AG04449 (cell line): ENCODE measurements around the gene TSPAN14.

Experiments
- CTCF ChIA-PET: fragments of 350-600 bp; formaldehyde crosslinking; extraction: SDS; loops from one replicate; lab custom pipeline; 2021; ENCODE audit warnings: antibody characterized with exemption; lab: Yijun Ruan, JAX
- POLR2A ChIA-PET: fragments of 400-600, 350-600 bp; formaldehyde crosslinking; extraction: SDS; loops from one replicate; lab custom pipeline; 2020; ENCODE audit warnings: antibody characterized with exemption, inconsistent platforms; lab: Yijun Ruan, JAX
- DNase-seq: peaks from one replicate; pipeline ENCODE4 v3.0.0-alpha.2; 2010; ENCODE audit warnings: low read depth, low spot score
- H3K4me3 ChIP-seq: 2 replicates; pipeline ENCODE4 v1.5.1; 2011; ENCODE audit warnings: low read depth, mild to moderate bottlenecking, control low read depth, low read length
- CTCF ChIP-seq: IDR thresholded peaks from one replicate; pipeline ENCODE4 v1.5.1; 2011; ENCODE audit warnings: mild to moderate bottlenecking, moderate library complexity, low read length, control low read depth, inconsistent platforms; ENCODE audit not compliant: insufficient read depth; ENCODE audit errors: missing control alignments

Gene TSPAN14

DNA sequence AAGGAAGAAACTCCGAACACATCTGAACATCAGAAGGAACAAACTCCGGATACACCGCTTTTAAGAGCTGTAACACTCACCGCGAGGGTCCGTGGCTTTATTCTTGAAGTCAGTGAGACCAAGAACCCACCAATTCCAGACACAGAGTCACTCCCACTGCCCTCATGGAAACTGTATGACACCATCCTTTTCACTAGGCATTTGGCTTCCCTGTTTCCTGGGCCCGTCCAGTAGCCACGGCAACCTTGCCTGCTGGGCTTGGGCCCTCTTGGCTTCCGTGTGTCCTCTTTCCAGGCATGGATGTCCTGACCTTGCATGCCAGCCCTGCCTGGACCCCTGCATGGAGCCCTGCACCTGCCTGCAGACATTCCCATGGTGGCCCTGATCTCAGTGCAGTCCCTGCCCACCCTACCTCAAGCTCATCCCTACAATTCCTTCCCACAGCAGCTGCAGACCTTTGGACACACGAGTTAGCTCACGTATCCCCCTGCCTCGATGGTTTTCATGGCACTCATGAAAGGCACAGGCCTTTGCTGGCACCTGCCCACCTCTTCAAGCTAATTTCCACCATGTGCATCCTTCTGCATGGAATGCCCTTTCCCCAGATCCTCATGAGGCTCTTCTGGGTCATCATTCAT, 90.3 kb downstream of the TSPAN14 start:
- ChIA-PET POLR2A (no interaction called here), CTCF (no interaction called here)
- DNase-seq: no peak
- TF ChIP-seq CTCF: no peak
- no peak overlapping the region for H3K4me3 ChIP-seq

GRCh38 chr10:80545258-80545881, 91.3 kb downstream of the TSPAN14 start:
- ChIA-PET CTCF (interaction anchor here (1.2 kb wide), 1 partner anchor 101 kb away, joined by 3 read pairs; no protein-coding TSS in a partner anchor), POLR2A (no interaction called here)
- H3K4me3 ChIP-seq: no peak overlapping the region
- no peak for DNase-seq
- no peak for TF ChIP-seq CTCF

- POLR2A ChIA-PET: no interaction called here
- no peak overlapping the region for H3K4me3 ChIP-seq
- CTCF ChIA-PET: interaction anchor here (1.5 kb wide), 1 partner anchor 108 kb away, joined by 4 read pairs; no protein-coding TSS in a partner anchor
- no peak for DNase-seq
- no peak for TF ChIP-seq CTCF
Measured at GRCh38 chr10:80552151-80552646, 98.1 kb downstream of the TSPAN14 start.

DNA sequence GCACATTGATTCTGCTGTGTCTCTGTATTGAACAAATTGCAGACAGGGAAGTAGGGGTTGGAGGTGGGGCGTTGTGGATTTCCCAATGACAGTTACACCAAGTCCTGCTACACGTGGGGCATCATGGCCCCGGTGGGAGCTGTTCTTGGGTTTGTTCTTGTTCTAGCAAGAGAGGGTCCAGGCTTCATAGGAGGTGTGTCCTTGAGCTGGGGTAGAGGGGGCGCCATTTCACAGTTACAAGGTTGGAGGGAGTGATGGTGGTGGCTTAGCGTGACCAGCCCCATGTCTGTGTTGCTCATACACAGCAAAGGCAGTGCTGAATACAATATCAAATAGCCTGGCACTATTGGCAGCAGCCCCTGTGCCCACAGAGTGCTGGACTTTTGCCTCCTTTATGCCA, 99.3 kb downstream of the TSPAN14 start:
- no peak for DNase-seq
- POLR2A ChIA-PET: no interaction called here
- TF ChIP-seq CTCF: no peak
- CTCF ChIA-PET: no interaction called here
- H3K4me3 ChIP-seq: no peak overlapping the region

DNA sequence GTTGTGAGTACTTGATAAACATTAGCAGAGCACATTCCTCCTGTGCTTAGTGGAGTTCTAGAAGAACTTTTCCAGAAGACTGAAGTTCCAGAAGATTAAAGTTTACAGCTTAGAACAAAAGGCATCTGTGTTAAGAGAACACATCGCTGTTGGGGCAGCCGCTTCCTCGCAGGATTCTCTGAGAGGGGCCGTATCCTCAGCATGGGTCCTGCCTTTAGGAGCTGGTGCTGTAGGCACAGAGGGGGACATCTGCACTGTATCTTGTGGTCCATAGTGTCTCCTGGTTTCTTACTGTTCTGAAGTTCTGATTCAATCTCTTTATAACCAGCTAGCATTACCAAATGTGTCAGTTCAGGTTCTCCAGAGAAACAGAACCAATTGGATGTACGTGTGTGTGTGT, 99.9 kb downstream of the TSPAN14 start:
- no peak for TF ChIP-seq CTCF
- ChIA-PET CTCF (no interaction called here), POLR2A (no interaction called here)
- no peak overlapping the region for H3K4me3 ChIP-seq
- DNase-seq: no peak

DNA sequence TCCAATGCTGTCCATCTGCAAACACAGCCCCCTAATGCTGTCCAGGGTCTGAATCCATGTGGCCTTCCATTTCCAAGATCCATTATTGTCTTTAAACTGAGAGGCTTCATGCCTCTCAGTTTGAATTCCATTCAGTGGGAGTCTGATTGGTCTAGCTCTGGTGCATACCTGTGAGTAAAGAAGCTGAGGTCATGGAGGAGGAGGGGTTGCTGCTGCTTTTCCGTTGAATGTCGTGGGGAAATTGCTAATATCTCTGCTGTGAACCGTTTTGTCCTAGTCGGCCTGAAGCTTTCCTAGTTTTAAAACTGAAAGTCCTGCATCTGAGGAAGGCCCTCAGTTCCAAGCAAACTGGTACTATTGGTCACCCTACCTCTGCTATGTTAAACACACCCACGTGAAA, 101.3 kb downstream of the TSPAN14 start:
- no peak overlapping the region for H3K4me3 ChIP-seq
- no peak for DNase-seq
- CTCF ChIA-PET: no interaction called here
- POLR2A ChIA-PET: interaction anchor here (0.6 kb wide), 1 partner anchor 1175 kb away, joined by 3 read pairs; no protein-coding TSS in a partner anchor
- no peak for TF ChIP-seq CTCF
